B cell (primary cell): Measurements from ENCODE around the gene THBD. TPM values are rescaled to one million over a fixed set of nuclear protein-coding genes. Genes with fewer than 3 reads are reported as not detected.

Experiments used
- ATAC-seq: fragments of 200-7000 bp; cut with Tn5 transposase; one replicate; pipeline ENCODE4 v1.10.0; 2021; ENCODE audit warnings: low read depth, mild to moderate bottlenecking, moderate number of reproducible peaks, moderate library complexity
- CTCF ChIA-PET: fragments of 350-600 bp; sonication (Branson Sonifier 250); formaldehyde crosslinking; loops from one replicate; lab custom pipeline; 2021; ENCODE audit warnings: antibody characterized with exemption, inconsistent platforms; lab: Charles Lee
- POLR2A ChIA-PET: fragments of 350-600 bp; sonication (Branson Sonifier 250); formaldehyde crosslinking; loops from one replicate; lab custom pipeline; 2021; ENCODE audit warnings: antibody characterized with exemption; lab: Charles Lee
- DNase-seq: peaks from one replicate; pipeline ENCODE4 v3.0.0; 2013
- H2AFZ ChIP-seq: 2 replicates; pipeline ENCODE4 v1.6.1; 2012; ENCODE audit warnings: mild to moderate bottlenecking, low read depth, low read length; ENCODE audit not compliant: insufficient read depth, poor library complexity, severe bottlenecking
- H3K27ac ChIP-seq, 2 donors: 1 replicate in 1 of 2; 2 replicates in 1 of 2; pipeline ENCODE4 v1.5.1; 2012 to 2013; ENCODE audit warnings: low read length in 2 of 2, mild to moderate bottlenecking in 2 of 2, moderate library complexity in 1 of 2
- H3K27me3 ChIP-seq, 4 experiments: fragments of 200-600 bp in 1 of 4; sonication (generic) in 1 of 4; replicated peaks in 1 of 4; 1 replicate in 2 of 4; 2 replicates in 2 of 4; pipeline versions ENCODE4 v1.6.1 to v1.7.0; 2013 to 2016; ENCODE audit warnings: low read length in 3 of 4, mild to moderate bottlenecking in 2 of 4, mixed read lengths in 1 of 4, moderate library complexity in 1 of 4; ENCODE audit not compliant: insufficient read depth in 4 of 4, control insufficient read depth in 3 of 4; ENCODE audit errors: control extremely low read depth in 1 of 4
- H3K36me3 ChIP-seq, 2 experiments: replicated peaks in 1 of 2; 1 replicate in 1 of 2; 2 replicates in 1 of 2; pipeline versions ENCODE4 v1.6.1 to v1.7.1; 2013; ENCODE audit warnings: low read length in 1 of 2; ENCODE audit not compliant: insufficient read depth in 2 of 2, control insufficient read depth in 1 of 2; ENCODE audit errors: control extremely low read depth in 1 of 2, extremely low read depth in 1 of 2
- H3K4me1 ChIP-seq, 2 donors: fragments of 200-600 bp in 1 of 2; sonication (generic) in 1 of 2; 1 replicate in 1 of 2; 2 replicates in 1 of 2; pipeline versions ENCODE4 v1.5.1 to v1.6.1; 2013 to 2017; ENCODE audit warnings: low read length in 2 of 2; ENCODE audit not compliant: control insufficient read depth in 2 of 2, insufficient read depth in 2 of 2
- H3K4me2 ChIP-seq: replicated peaks from 2 replicates; pipeline ENCODE3; 2012; ENCODE audit warnings: mild to moderate bottlenecking, low read depth, low read length; ENCODE audit not compliant: poor library complexity, severe bottlenecking
- H3K4me3 ChIP-seq, 5 experiments: fragments of 200-600 bp in 1 of 5; sonication (generic) in 1 of 5; 1 replicate in 3 of 5; 2 replicates in 2 of 5; pipeline versions ENCODE4 v1.5.1 to v1.7.0; 2011 to 2016; ENCODE audit warnings: low read length in 4 of 5, mild to moderate bottlenecking in 4 of 5, low read depth in 2 of 5, control low read depth in 1 of 5, moderate library complexity in 1 of 5; ENCODE audit not compliant: insufficient read depth in 1 of 5; ENCODE audit errors: control extremely low read depth in 1 of 5, extremely low read depth in 1 of 5
- H3K79me2 ChIP-seq: fragments of 200-600 bp; sonication (generic); one replicate; pipeline ENCODE4 v1.6.0; 2016; ENCODE audit warnings: low read length; ENCODE audit not compliant: control insufficient read depth, insufficient read depth
- H3K9ac ChIP-seq: fragments of 200-600 bp; sonication (generic); 2 replicates; pipeline ENCODE4 v1.6.1; 2017; ENCODE audit warnings: mild to moderate bottlenecking, low read length, moderate library complexity
- H3K9me3 ChIP-seq, 3 donors: one replicate each; pipeline versions ENCODE4 v1.6.1 to v1.7.1; 2013; ENCODE audit warnings: low read length in 2 of 3; ENCODE audit not compliant: control insufficient read depth in 2 of 3, insufficient read depth in 1 of 3; ENCODE audit errors: control extremely low read depth in 1 of 3
- H4K20me1 ChIP-seq: 2 replicates; pipeline ENCODE4 v1.6.0; 2012; ENCODE audit warnings: mild to moderate bottlenecking, low read length; ENCODE audit not compliant: insufficient read depth, control insufficient read depth, poor library complexity, severe bottlenecking
- H3K27ac Mint-ChIP-seq: one replicate; pipeline ENCODE4 v1.8.0; 2021; ENCODE audit warnings: mixed read lengths
- H3K27me3 Mint-ChIP-seq: one replicate; pipeline ENCODE4 v1.8.0; 2021; ENCODE audit warnings: mixed read lengths
- H3K4me1 Mint-ChIP-seq: one replicate; pipeline ENCODE4 v1.8.0; 2021; ENCODE audit warnings: mixed read lengths
- H3K4me3 Mint-ChIP-seq: one replicate; pipeline ENCODE4 v1.8.0; 2021; ENCODE audit warnings: mixed read lengths
- H3K9me3 Mint-ChIP-seq: one replicate; pipeline ENCODE4 v1.8.0; 2022; ENCODE audit warnings: mixed read lengths; ENCODE audit not compliant: insufficient read depth
- CTCF ChIP-seq: fragments of 200-600 bp; IDR thresholded peaks from one replicate; pipeline ENCODE4 v1.8.0; 2022; ENCODE audit warnings: antibody characterized with exemption, mild to moderate bottlenecking
- EZH2 ChIP-seq: IDR thresholded peaks from 2 replicates; pipeline ENCODE4 v1.6.1; 2012; ENCODE audit warnings: borderline replicate concordance, low read depth, mild to moderate bottlenecking, moderate library complexity, low read length; ENCODE audit not compliant: insufficient read depth, poor library complexity, severe bottlenecking
- WGBS: methylation state at CpG from one replicate; pipeline ENCODE4 v1.1.5; 2013; ENCODE audit warnings: missing lambda C conversion rate; ENCODE audit not compliant: insufficient coverage; 5-methylcytosine and 5-hydroxymethylcytosine counted together
- intact Hi-C: fragments of 100-400 bp; cut with micrococcal nuclease; formaldehyde crosslinking; loops from one replicate; pipeline ENCODE4 v1.10.0; 2022
- polyA plus RNA-seq: library from polyadenylated mRNA; depleted of rRNA; stranded (reverse); fragments of >200 nt; gene quantifications from 2 replicates; pipeline ENCODE4 v1.2.3, GENCODE V29; 2012
- total RNA-seq, 2 donors: library from RNA; stranded (reverse); fragments of 120-200 nt in 1 of 2; gene quantifications; 1 replicate in 1 of 2; 2 replicates in 1 of 2; pipeline versions ENCODE4 v1.2.3 to v1.2.4, GENCODE V29; 2013 to 2022

Gene THBD
- total and polyA plus RNA-seq, 2 donors (not counting 1 experiment from before 2014, with no cell fraction given): 0.78 TPM; not detected in 1

- peak overlapping the region in 1 of 5 experiments; percentile 67 for H3K4me3 ChIP-seq
- no peak overlapping the region for H3K4me3 Mint-ChIP-seq
- POLR2A ChIA-PET: no interaction called here
These were observed 33.5 kb upstream of the THBD start for GRCh38 chr20:23082846-23083552.

More at GRCh38 chr20:23082846-23083552, 33.5 kb upstream of the THBD start:
- Histone ChIP-seq H3K27ac (no peak overlapping the region), H3K27me3 (peaks cover 0 to 2% (median 0%) of the 10 kb centered on the region in 4 experiments), H3K4me2 (no peak overlapping the region), H3K4me1 (peaks cover 0 to 8% of the 10 kb centered on the region in 2 donors), H3K9me3 (peaks cover 0 to 5% (median 0%) of the 10 kb centered on the region in 3 donors), H3K79me2 (no peaks in the 10 kb centered on the region), H3K9ac (no peak overlapping the region), H4K20me1 (no peaks in the 10 kb centered on the region), H3K36me3 (no peaks in the 10 kb centered on the region), H2AFZ (no peak overlapping the region)
- TF ChIP-seq CTCF (no peak), EZH2 (no peak)
- no peak for DNase-seq
- H3K9me3 Mint-ChIP-seq: no peaks in the 10 kb centered on the region
- no peaks in the 10 kb centered on the region for H3K27me3 Mint-ChIP-seq
- CTCF ChIA-PET: no interaction called here
- intact Hi-C loops: no loop called here
- H3K4me1 Mint-ChIP-seq: no peaks in the 10 kb centered on the region
- WGBS: 91% methylated on average over 5 of the region's 9 CpGs
- H3K27ac Mint-ChIP-seq: no peak overlapping the region
- no peak for ATAC-seq
